Measurements from ENCODE around the gene GRIN2C.

Gene GRIN2C

GRCh38 chr17:74890554-74890953 lies 30.9 kb upstream of the GRIN2C start:
- H3K4me3 ChIP-seq (ENCODE audit: low read depth, low read length) = no peak overlapping the region
- no peak for TF ChIP-seq CTCF (IDR thresholded peaks at IDR 0.05; ENCODE audit: low read depth, low read length)

- H3K4me3 ChIP-seq (ENCODE audit: low read depth, low read length) = no peak overlapping the region
- TF ChIP-seq CTCF (IDR thresholded peaks at IDR 0.05; ENCODE audit: low read depth, low read length) = no peak
Measured at GRCh38 chr17:74888469-74888868, 28.8 kb upstream of the GRIN2C start.

- no peak overlapping the region for H3K4me3 ChIP-seq (ENCODE audit: low read depth, low read length)
- TF ChIP-seq CTCF (IDR thresholded peaks at IDR 0.05; ENCODE audit: low read depth, low read length) = no peak
Measured at GRCh38 chr17:74883241-74883745, 23.6 kb upstream of the GRIN2C start.

- H3K4me3 ChIP-seq (ENCODE audit: low read depth, low read length) = no peak overlapping the region
- no peak for TF ChIP-seq CTCF (IDR thresholded peaks at IDR 0.05; ENCODE audit: low read depth, low read length)
Measured at GRCh38 chr17:74882517-74883240, 23.0 kb upstream of the GRIN2C start.

- no peak for TF ChIP-seq CTCF (IDR thresholded peaks at IDR 0.05; ENCODE audit: low read depth, low read length)
- no peak overlapping the region for H3K4me3 ChIP-seq (ENCODE audit: low read depth, low read length)
Measured at GRCh38 chr17:74881073-74881472, 21.4 kb upstream of the GRIN2C start.

- H3K4me3 ChIP-seq (ENCODE audit: low read depth, low read length) = no peak overlapping the region
- no peak for TF ChIP-seq CTCF (IDR thresholded peaks at IDR 0.05; ENCODE audit: low read depth, low read length)
Measured at GRCh38 chr17:74879308-74879707, 19.6 kb upstream of the GRIN2C start.

- TF ChIP-seq CTCF (IDR thresholded peaks at IDR 0.05; ENCODE audit: low read depth, low read length) = no peak
- no peak overlapping the region for H3K4me3 ChIP-seq (ENCODE audit: low read depth, low read length)
Measured at GRCh38 chr17:74878658-74879057, 19.0 kb upstream of the GRIN2C start.
